ENCODE data around the gene CA10. TPM values are rescaled to one million over a fixed set of nuclear protein-coding genes. Genes with fewer than 3 reads are reported as not detected.

The CA10 gene
- polyA plus RNA-seq, 3 donors: 0.05 to 0.09 TPM; not detected in 1

DNA sequence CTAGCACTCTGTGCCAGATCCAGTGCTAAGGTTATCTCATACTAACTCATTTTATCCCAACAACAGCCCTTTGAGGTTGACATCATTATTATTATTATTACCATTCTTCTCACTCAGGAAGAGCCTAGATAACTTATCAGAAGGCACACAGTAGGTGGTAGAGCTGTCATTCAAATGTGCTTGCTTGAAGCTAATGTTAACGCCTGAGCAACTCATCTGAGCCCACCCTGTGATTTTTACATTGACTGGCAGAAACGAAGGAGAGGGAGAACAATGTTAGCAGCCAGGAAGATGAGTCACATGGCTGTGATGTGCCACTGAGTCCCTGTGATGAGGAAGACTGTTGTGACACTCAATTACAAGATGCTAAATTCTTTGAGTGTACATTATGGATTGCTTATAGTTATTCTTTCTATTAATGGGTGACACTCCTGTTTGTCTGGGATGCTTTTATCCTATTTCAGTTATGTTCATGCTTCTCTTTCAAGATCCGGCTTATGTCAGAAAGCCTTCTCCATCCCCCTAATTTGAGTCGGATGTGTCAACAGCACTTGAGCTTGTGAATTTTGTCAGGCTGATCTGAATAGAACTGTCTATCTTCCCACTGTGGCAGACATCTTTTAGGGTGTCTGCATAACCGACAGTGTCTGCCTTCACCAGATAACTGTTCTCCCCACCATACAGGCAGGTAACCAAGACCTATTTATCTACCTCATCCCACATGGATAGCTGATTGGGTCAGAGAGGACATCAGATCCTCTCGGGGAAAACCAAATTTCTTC lies 426.4 kb downstream of the CA10 start:
- 53 to 78% (median 69%) methylated on average over 6 of the region's 6 CpGs for WGBS, 3 donors
- H3K27ac ChIP-seq (ENCODE audit: low read depth, low read length): no peak overlapping the region

DNA sequence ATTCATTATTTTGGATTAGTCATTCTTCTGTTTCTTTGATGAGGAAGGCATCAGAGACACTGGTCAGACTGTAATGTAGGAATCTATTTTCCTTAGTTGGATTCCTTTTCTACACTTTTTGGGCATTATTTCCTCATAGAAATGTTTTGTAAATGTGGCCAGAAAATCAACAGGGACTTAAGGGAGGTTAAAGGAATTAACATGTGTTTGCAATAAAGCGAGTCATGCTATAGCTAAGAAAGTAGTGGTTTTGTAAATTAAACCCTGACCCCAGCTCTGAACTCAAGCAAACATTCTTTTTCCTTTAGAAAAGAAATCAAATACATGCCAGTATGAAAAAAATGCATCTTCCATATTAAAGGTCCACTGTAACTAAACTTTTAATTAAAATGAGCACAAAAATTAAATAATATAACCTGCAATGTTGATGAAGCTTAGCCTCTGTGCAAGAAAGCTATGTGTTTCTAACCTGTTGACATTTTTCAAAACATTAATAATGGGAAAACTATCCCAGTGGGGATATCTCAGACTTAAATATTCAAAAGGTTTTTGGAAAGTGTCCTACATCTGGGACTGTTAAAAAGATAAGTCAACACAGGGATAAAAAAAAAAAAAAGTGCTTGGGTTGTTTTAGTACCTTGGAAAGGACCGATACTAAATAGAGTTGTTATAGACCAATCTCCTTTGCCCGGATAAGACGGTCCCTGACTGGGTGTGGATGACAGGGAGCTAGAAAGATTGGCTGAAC lies 428.0 kb downstream of the CA10 start:
- WGBS, 3 donors: 60 to 85% (median 79%) methylated on average over 4 of the region's 4 CpGs
- H3K27ac ChIP-seq (ENCODE audit: low read depth, low read length): no peak overlapping the region

DNA sequence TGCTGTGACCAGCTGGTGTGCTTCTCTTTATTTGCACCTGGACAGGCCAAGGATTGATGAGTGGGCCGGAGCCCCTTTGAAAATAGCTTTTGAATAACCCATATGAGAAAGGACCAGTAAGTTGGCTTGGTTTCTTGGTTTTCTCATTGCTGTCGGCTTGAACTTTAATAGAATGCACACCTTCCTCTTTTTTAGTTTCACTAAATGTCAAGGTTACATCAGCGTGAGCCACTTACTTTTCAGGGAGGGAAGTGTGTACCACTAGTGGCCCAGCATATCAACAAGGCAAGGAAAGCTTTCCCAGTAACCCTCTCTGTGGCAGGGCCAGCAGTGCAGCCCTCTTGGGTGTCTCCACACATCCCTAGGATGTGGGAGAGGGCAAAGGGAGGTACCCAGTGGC lies 433.3 kb downstream of the CA10 start:
- no peak overlapping the region for H3K27ac ChIP-seq (ENCODE audit: low read depth, low read length)
- WGBS, 3 donors: 44 to 77% (median 72%) methylated on average over 3 of the region's 3 CpGs

DNA sequence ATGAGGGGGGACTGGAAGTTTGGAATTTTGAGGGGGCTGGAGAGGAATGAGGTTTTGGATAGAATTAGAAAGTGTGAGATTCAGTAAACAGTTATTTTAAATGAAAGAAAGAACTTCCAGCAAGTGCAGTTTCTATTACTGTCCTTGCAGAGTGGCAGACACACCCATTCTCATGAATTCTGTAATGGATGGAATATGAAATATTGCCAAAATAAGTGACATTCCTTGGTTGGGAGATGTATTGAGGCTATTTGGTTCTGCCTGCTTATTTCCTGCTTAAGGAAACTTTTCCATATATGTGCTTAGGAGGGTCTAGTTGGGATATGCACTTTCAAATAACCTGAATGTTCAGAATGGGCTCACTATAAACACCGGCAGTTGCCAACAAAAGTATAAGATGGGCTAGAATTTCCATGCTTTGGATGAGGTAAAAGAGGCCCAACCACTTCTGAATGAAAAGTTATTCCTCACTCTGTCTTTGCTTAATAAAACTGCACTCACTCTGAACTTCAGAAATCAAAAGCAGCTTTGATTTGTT lies 434.4 kb downstream of the CA10 start:
- WGBS, 3 donors: 86 to 93% (median 92%) methylated on average over 1 of the region's 1 CpG
- no peak overlapping the region for H3K27ac ChIP-seq (ENCODE audit: low read depth, low read length)

DNA sequence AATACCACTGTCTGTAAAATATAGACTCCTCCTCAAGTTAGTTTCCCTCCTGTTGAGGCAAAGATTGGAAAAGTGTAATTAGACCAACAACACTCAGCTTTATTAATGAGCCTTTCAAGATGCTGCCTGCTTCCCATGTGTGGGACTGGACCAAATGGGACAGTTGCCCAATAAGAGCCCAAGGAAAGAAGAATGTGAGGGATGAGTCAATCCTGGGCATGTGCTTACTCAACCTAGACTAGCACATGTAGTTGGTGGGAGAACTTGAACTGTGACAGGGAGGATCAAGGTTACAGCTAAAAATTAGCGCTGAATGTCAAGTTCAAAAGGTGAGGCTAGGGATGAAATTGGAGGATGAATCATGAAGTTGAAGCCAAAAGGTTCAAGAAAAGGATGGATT lies 435.5 kb downstream of the CA10 start:
- 73 to 95% (median 94%) methylated on average over 1 of the region's 1 CpG for WGBS, 3 donors
- no peak overlapping the region for H3K27ac ChIP-seq (ENCODE audit: low read depth, low read length)

DNA sequence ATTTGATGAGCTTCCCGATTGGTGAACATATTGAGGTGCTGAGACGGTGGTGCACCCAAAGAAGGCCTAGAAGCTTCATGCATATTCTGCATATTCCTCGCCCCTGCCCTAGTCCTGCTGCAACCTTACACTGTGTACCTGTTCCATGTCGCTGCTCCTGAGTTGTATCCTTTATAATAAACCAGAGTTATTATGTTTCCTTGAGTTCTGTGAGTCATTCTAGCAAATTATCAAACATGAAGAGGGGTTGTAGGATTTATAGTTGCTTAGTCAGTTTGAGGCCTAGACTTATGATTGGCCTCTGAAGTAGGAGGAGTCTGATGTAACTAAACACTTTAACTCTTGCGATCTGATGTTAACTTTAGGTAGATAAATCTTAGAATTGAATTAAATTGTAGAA lies 436.8 kb downstream of the CA10 start:
- 92 to 98% (median 92%) methylated on average over 5 of the region's 5 CpGs for WGBS, 3 donors
- H3K27ac ChIP-seq (ENCODE audit: low read depth, low read length): no peak overlapping the region

DNA sequence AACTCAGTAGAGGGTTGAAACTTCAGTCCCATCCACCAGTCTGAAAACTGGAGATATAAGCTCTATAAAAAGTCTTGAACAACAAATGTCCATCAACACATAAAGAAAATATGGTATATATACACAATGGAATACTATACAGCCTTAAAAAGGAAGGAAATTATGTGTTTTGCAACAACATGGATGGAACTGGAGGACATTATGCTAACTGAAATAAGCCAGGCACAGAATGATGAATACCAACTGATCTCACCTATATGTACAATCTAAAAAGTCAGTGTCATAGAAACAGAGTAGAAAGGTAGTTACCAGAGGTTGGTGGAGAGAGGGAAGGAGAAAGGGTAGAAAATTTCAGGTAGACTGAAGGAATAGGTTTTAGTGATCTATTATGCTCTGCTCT lies 438.1 kb downstream of the CA10 start:
- H3K27ac ChIP-seq (ENCODE audit: low read depth, low read length): no peak overlapping the region

DNA sequence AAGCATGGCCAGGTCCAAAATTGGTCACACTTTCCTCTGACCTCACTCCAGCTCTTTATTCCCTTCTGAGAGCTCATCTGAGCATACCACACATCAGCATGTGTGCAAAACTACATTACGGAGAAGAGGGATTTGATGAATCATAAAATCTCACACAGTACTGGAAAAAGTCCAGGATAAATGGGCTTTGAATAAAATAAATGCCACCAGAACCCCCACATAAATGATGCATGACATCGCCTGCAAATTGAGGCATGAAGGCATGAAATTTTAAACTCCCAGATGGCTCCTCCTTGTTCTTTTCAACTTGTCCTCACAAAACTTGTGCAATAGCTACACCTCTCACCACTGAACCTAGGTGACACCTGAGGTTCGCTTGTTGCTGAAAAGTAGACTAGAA lies 439.5 kb downstream of the CA10 start:
- 81 to 82% (median 81%) methylated on average over 3 of the region's 3 CpGs for WGBS, 3 donors
- no peak overlapping the region for H3K27ac ChIP-seq (ENCODE audit: low read depth, low read length)

DNA sequence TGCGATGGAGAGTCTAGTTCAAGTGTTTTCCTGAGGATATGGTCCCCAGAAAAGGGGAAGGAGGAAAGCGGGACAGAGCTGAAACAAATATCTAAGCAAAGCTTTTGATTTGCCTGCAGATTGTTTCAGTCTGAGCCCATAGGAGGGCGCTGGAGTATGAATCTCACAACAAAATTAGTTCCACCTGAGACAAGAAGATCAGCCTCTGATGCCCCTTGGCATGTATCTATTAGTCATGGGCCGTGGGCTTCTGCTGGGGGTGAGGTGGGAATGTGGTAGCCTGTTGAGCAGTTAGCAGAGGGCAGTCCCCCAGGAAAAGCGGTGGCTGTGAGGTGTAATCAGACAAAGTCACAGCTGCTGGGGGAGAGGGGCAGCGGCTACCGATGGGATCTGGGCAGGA lies 446.9 kb downstream of the CA10 start:
- 74 to 78% (median 77%) methylated on average over 7 of the region's 7 CpGs for WGBS, 3 donors
- H3K27ac ChIP-seq (ENCODE audit: low read depth, low read length): no peak overlapping the region

DNA sequence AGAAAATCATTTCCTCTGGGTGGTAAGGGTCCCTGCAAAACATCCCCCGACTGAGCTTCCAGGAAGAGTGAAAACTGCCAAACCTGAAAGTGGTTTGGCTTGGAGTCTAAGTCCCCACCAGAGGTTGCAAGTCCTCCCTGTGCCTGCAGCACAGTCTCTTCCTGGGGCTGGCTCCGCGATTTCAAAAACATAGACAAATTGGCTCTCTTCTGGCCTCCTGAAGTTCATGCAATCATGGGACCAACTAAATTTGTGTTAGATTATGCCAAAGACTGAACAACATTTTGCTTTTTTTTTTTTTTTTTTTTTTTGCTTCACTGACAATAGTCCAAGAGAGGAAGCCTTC lies 447.9 kb downstream of the CA10 start:
- WGBS, 3 donors: 35 to 64% (median 61%) methylated on average over 3 of the region's 3 CpGs
- H3K27ac ChIP-seq (ENCODE audit: low read depth, low read length): no peak overlapping the region

DNA sequence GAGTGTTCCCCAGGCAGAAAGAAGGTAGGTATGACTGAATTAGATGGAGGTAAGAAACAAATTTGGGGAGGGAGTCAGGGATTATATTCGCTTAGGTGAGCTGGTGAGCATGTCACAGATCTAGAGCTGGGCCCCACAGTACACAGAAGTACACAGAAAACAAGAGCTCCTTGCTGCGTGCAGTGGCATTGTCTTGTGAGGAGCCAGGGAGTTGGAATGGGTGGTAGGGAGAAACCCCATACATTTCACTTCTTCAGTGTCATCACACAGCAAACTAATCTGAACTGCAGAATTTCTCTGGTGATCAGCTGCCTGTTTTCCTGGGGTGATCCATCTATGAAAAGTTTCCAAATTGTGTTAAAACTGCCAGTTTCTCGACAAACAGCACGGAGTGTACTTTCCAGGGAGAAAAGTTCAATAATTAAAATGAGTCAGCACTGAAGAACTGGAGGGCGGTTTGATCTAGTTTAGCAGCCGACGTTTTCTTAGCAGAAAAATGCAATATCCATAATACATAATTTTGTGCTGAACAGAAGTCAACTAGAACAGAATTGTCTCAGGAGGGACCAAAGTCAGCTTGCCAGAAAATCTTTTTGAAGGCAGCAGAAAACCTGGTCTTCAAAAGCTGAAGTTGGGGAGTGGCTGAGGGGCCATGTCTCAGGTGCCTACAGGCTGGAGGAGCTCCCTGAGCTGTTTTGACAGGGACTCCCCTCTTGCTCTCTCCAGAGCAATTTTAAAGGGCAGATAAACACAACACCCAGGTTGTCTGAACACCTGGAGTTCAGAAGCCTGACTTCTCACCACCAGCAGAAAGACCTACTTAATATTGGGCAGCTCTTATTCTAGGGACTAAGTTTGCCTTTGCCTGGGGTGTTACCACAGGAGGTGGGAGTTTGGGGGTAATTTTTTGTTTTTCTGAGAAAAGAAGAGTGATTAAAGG lies 448.6 kb downstream of the CA10 start:
- 33 to 62% (median 57%) methylated on average over 7 of the region's 7 CpGs for WGBS, 3 donors
- H3K27ac ChIP-seq (ENCODE audit: low read depth, low read length): no peak overlapping the region

DNA sequence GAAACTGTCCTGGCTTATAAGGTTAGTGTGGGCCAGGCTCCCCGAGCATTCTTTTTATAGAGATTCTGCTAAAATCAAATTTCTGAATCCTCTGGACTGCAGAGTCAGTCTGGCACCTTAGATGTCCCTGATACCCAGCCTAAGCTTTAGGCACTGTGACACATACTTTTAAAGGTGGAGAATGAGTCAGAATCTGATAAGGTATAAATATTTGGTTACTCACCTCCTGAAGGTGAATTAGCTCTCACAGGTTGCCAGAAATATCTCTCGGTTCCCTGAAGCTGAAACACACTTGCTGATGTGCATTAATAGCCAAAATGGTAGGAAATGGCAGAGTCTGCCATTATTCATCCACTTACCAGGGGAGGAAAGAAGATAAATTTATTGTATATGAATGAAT lies 451.3 kb downstream of the CA10 start:
- 75 to 88% (median 82%) methylated on average over 2 of the region's 2 CpGs for WGBS, 3 donors
- H3K27ac ChIP-seq (ENCODE audit: low read depth, low read length): no peak overlapping the region

DNA sequence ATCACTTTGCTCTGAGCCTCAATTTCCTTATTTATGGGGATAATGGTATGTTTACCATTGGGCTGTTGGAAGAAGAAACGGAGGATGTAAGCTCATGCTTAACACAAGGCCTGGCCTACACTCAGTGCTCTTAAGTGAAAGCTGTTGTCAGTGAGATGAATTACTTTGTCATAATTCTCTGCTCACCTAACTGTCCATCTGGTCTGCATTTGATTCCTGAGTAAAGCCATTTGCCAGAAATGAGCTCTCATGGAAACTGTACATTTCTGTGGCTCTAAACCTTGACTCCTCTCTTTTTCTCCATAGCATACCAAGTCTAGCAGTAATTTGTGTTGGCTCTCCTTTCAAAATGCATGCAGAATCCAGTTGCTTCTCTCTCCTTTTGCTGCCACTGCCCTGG lies 452.4 kb downstream of the CA10 start:
- no peak overlapping the region for H3K27ac ChIP-seq (ENCODE audit: low read depth, low read length)
- WGBS, 3 donors: 79 to 90% (median 84%) methylated on average over 1 of the region's 1 CpG

DNA sequence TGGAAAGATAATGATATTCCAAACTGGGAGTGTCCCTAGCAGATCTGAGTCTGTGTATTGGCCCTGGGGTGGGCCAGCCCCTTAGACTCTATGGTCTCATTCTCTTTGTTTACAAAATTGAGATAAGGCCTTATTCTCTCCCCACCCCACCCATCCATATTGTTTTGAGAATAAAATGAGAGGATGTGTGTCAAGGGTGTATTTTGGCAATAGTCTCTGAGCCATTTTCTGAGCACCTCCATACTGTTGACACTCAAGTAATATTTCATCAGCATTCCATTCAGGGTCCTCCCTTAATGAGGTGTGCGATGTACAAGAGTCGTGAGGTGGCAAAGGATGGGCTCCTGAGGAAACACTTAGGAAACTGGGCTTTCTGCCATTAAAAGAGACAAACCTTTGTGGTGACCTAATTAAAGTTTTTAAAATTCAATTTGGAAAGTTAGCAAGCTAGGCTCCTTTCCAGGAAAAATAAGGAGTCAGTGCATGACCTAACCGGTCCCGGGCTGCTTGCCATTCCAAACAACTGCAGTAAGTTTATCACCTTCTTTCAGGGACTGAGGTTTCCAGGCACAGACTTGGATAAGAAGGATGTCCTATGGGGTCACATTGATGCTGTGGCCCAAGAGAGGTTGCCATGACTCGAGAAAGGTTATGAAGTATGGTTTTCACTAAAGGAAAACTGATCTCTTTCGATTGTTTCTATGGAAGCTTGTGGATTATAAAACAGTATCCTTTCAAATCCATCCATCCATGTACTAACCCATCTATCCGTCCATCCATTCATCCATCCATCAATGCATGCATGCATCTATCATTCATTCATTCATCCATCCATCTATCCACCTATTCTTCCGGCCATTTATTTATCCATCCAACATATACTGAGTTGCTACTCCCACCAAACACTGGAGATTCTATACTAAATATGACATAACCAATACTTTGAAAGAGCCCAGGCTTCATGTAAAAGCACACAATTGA lies 454.9 kb downstream of the CA10 start:
- 49 to 56% (median 54%) methylated on average over 8 of the region's 8 CpGs for WGBS, 3 donors
- H3K27ac ChIP-seq (ENCODE audit: low read depth, low read length): no peak overlapping the region

DNA sequence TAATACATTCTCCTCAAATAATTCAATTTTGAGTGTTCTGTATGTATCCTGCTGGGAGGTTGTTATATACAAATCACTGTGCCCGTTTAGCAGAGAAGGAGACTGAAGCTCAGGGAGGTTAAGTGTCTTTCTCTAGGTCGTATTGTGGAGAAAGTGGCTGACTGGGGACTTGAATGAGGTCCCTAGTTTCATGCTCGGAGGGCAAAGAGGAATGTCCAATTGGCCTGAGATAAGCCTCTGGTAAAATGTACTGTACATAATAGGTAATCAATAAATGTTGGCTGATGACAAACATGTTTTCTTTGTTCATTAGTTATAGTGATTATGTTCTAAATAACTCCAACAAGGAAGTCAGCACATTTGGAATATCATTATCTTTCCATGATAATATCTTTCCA lies 455.6 kb downstream of the CA10 start:
- 27 to 60% (median 48%) methylated on average over 3 of the region's 3 CpGs for WGBS, 3 donors
- no peak overlapping the region for H3K27ac ChIP-seq (ENCODE audit: low read depth, low read length)

DNA sequence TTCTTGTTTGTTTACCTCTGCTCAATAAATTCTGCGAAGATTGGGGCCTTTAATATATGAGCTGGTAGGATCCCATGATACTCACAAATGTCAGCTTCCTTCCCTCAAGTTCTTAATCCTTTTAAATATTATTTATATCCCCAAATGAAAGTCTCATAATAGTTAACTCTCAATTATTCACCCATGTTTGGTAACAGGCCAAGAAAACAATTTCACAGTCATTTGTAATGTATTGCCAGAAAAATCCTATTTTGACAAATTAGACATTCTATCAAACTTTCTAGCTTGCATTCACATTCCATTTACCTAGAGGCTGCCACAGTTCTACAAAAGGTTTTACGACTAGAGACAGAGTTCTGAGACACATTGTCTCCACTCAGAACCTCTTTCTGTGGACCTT lies 457.0 kb downstream of the CA10 start:
- no peak overlapping the region for H3K27ac ChIP-seq (ENCODE audit: low read depth, low read length)
- WGBS, 3 donors: 55 to 86% (median 85%) methylated on average over 2 of the region's 2 CpGs

DNA sequence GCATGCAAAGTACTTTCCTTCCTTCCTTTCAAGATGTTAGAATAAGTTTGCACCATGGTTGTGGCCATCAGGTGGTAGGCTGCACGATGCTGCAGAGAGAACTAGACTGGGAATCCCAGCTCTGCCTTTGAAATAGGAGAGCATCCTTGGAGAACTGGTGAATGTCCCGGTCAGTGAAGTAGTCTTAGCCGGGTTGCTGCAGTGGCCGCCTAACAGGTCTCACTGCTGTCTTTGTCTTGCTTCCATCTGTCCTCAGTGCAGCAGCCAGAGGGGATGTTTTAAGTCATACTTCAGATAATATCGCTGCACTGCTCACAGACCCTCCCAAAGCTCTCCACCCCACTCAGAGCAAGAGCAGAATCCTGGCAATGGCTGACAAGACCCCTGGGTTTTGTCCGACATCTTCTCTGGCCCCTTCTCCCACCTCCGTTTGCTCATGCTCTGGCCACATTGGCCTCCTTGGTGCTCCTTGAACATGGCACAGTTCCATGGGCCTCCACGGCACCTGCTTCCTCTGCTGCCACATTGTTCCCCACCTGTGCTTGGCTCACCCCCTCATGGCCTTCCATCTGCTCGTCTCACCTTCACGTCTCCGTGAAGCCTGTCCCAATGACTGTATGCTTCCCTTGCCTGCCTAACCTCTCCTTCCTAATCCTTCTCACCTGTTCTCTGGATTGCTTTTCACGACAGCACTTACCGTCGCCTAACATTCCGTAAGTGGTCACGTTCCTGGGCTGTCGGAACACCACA lies 458.3 kb downstream of the CA10 start:
- 83 to 92% (median 90%) methylated on average over 17 of the region's 17 CpGs for WGBS, 3 donors
- no peak overlapping the region for H3K27ac ChIP-seq (ENCODE audit: low read depth, low read length)
